NCI-H2081 treated with DMSO at 0.1 percent for 48 hours (cell line): ENCODE results near the gene ALDH2.
"Not testable (repeated sequence)": the region's sequence is repeated elsewhere in the genome, so short reads cannot be mapped to it uniquely, and the experiment has no call there.

ENCODE experiments used
- DNase-seq: peaks from one replicate; lab custom pipeline; 2025; lab: John Stamatoyannopoulos, UW

Gene ALDH2

DNA sequence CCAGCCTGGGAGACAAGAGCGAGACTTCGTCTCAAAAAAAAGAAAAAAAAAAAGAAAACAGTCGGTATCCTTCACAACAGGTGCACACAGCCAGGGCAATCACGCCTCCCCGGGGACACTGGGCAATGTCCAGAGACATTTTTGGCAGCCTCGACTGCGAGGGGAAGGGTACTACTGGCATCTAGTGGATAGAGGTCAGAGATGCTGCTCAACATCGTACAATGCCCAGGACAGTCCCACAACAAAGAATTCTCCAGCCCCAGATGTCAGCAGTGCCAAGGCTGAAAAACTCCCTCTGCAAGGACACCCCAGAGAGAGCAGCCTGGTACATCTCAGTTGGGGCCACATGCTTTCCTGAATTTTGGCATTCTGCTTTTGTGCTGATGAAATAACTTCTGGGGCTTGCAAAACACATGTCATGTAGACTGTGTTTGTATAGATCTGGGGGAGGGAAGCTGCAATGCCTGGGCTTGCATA is 21.5 kb downstream of the ALDH2 start:
- DNase-seq, result no peak

DNA sequence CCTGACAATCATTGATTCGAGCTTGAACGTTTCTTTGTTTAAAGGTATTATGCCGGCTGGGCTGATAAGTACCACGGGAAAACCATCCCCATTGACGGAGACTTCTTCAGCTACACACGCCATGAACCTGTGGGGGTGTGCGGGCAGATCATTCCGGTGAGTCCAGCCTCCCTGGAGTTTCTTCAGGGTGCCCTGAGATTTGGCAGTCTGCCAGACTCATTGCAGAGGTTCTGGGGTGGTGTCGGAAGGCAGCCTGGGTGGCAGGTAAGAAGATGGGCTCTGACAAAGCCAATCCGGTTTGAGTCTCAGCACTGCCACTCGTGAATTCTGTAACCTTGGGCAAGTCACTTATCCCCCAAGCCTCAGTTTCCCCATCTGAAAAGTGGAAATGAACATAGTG is 23.0 kb downstream of the ALDH2 start:
- no peak for DNase-seq

GRCh38 chr12:111791507-111791906 is 24.8 kb downstream of the ALDH2 start:
- DNase-seq, result no peak

- no peak for DNase-seq
These were observed 25.6 kb downstream of the ALDH2 start for GRCh38 chr12:111792155-111792855.

DNA sequence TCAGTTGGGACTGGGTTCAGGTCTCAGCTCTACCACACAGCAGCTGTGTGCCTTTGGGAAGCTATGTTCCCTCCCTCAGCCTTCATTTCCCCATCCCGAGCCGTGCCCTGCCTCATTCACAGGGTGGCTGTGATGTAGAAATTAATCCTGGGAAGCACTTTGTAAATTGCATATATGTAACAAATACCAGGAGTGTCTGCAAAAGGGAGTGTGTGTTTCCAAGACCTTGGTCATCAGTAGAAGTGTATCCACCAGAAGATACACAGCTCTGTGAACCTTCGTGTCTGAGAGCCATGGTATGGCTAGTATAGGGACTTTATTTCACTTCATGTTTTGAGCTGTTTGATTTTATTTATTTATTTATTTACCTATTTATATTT is 26.1 kb downstream of the ALDH2 start:
- no peak for DNase-seq

DNA sequence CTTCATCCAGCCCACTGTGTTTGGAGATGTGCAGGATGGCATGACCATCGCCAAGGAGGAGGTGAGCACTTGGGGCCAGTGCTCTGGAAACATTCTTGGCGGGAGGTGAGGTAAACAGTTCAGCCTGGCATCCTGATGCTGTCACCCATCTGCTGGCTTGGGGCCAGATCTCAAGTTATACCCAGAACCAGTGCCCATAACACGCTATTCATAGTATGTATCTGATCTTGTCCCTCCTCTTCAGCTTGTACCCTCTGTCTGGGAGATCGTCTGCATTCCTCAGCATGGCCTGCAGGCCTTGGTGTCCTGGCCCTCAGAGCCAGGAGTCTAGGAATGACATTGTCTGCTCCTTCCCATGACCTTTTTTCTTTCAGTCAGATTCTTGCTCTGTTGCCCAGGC is 31.4 kb downstream of the ALDH2 start:
- DNase-seq, result no peak

DNA sequence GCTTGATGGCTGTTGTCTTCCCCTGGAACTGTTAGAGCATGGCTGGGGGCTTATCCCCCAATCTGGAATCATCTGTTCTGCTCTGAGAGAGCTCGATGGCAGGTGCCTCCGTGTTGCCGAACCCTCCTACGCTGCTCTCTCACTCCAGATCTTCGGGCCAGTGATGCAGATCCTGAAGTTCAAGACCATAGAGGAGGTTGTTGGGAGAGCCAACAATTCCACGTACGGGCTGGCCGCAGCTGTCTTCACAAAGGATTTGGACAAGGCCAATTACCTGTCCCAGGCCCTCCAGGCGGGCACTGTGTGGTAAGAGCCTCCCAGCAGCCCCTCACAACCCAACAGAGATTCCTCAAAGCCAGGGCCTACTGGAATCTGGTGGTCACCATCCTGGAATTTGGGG is 33.0 kb downstream of the ALDH2 start:
- DNase-seq, result no peak

GRCh38 chr12:111803038-111803626 is 36.4 kb downstream of the ALDH2 start:
- no peak for DNase-seq

DNA sequence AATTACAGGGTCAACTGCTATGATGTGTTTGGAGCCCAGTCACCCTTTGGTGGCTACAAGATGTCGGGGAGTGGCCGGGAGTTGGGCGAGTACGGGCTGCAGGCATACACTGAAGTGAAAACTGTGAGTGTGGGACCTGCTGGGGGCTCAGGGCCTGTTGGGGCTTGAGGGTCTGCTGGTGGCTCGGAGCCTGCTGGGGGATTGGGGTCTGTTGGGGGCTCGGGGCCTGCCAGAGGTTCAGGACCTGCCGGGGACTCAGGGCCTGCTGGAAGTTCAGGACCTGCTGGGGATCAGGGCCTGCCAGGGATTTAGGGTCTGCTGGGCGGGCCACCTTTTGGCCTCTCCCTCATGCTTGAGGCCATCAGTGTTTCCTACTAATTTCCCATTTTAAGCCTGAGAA is 37.1 kb downstream of the ALDH2 start:
- DNase-seq, result no peak

DNA sequence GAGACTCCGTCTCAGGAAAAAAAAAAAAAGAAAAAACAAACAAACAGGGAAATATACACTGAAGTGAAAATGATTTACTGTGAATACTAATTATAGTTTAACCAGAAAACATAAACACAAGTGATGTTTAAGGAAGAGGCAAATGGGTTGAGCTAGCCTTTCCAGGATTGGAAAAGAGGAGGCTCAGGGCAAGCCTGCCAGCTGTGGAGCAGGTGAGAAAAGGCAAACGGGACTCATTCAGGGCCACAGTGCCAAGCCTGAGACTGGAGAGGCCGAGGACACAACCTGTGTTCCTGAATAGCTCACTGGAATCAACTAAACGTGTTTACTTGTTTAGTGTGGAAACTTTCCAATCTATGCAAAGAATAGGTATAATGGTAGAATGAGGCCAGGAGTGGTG is 39.6 kb downstream of the ALDH2 start:
- DNase-seq, result no peak

GRCh38 chr12:111807232-111807631 is 40.5 kb downstream of the ALDH2 start:
- no peak for DNase-seq

- DNase-seq, result peak; percentile 62
These were observed 46.4 kb downstream of the ALDH2 start for GRCh38 chr12:111812881-111813741.

DNA sequence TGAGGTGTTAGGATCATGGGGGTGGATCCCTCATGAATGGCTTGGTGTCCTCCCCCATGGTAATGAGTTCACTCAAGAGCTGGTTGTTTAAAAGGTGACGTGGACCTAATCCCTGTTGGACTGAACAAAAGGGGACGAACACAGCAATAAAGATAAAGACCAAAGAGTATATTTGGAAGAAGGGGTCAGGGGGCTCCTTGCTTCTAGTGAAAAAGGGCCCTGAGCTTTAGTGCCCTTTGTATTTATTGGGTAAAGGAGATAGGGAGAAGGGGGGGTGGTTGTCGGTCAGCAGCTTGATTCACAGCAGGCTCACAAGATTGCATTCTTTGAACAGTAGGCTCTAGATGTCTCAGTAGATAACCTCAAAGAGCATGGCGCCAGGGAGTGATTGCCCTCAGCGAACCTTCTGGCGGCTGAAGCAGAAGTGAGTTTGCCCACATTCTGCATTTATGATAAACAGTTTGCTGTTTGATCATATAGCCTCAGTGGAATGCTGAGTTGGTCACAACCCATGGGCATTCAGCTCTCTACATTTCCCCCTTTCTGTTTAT is 49.4 kb downstream of the ALDH2 start:
- DNase-seq, result no peak

DNA sequence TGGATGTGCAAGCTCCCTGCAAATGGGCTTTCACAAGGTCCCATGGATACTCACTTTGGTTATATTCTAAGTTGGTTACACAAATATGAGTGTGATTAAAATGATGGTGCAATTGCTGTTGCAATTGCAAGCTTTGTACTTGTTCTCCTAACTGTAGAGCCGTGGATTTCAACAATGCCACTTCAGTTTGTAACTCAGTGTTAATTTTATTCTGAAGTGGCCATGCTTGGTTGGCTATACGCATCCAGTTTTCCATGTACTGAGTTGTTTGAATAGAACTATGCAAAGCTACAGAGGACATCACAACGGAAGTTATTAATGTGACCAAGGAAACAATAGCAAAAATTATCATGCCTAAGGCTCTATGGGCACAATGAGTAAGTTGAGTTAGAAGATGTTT is 50.2 kb downstream of the ALDH2 start:
- not testable (repeated sequence) for DNase-seq

DNA sequence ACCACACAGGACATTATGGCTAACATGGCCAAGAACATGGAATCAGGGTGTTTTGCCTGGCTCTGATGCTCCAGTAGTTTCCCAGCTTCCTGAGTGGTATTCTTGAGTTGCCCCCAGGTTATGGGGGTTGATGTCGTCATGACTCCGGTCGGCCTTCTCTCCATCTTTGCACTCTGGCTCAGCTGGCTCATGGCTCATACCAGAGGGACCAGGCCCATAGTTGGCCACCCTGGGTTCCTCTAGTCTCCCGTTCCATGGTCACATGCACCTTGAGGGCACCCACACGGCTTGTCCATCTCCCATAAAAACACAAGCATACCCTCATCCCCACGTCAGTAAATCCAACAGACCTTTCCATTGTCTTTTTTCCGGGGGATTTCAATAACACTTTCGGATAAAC is 51.6 kb downstream of the ALDH2 start:
- no peak for DNase-seq

- DNase-seq, result peak; percentile 62
These were observed 52.7 kb downstream of the ALDH2 start for GRCh38 chr12:111819191-111820158.

DNA sequence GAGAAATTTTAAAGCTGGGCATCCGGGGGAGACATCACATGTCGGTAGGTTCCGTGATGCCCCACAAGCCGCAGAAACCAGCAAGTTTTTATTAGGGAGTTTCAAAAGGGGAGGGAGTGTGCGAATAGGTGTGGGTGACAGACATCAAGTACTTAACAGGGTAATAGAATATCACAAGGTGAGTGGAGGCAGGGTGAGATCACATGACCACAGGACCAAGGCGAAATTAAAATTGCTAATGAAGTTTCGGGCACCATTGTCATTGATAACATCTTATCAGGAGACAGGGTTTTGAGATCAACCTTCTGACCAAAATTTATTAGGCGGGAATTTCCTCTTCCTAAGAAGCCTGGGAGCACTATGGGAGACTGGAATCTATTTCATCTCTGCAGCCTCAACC is 54.1 kb downstream of the ALDH2 start:
- DNase-seq, result not testable (repeated sequence)

DNA sequence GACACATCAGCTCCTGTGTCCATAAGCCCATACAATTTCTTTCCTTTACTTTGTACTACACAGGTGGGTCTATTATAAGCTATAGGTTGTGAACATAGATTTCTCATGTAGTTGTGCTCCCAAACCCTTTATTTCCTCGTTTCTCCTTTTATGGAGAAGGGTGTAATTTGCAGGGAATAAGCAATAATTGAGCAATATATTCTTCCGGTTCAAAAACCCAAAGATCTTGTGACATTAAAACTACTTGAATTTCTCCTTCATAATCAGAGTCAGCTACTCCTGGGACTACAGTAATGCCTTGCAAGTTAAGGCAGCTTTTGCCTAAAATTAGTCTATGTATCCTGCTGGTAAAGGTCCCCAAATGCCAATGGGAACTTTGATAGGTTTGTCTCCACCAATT is 56.2 kb downstream of the ALDH2 start:
- DNase-seq, result no peak

DNA sequence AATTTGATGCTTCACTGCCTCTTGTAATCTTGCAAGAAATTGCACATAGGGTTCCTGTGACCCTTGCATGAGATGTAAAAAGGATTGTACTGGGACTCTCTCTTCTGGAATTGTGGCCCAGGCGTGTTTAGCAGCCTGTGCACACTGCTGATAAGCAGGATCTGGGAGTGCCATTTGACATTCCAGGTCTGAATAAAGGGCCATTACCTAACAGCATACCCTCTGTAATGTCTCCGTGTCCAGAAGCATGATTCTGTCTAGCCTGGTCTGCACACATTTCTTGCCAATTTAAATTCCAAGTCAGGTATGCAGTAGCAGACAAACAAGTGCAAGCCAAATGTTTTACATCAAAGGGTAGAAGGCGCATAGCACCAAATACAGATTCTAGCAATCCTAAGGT is 57.2 kb downstream of the ALDH2 start:
- DNase-seq, result no peak

GRCh38 chr12:111824312-111824711 is 57.6 kb downstream of the ALDH2 start:
- DNase-seq, result not testable (repeated sequence)

DNA sequence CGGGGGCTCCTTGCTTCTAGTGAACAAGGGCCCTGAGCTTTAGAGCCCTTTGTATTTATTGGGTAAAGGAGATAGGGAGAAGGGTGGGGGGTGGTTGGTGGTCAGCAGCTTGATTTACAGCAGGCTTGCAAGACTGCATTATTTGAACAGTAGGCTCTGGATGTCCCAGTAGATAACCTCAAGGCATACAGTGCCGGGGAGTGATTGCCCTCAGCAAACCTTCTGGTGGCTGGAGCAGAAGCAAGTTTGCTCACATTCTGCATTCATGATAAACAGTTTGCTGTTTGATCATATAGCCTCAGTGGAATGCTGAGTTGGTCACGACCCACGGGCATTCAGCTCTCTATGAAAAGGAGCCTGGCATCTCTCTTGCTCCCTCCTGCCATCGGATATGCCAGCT is 58.8 kb downstream of the ALDH2 start:
- no peak for DNase-seq

DNA sequence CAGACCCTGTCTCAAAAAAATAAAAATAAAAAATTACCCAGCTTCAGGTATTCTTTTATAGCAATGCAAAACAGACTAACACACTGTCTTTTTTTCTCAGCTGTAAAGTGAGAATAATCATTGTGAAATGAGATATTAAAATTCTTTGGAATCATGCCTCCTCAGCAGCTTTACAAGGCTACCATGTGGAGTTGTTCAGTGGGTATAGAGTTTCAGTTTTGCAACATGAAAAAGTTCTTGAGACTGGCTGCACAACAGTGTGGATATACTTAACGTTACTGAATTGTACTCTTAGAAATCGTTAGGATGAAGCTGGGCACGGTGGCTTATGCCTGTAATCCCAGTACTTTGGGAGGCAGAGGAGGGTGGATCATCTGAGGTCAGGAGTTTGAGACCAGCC is 59.6 kb downstream of the ALDH2 start:
- DNase-seq, result no peak
